Dendritic cell treated with granulocyte-macrophage colony-stimulating factor and Interleukin-4, amounts not matched to agents 40 ng/mL and 50 ng/mL, for 4 days (primary cell): Measurements from ENCODE around the gene SMAGP.
A peak's percentile ranks its signal among the peaks of the same experiment; 100 is the strongest.

Source experiments
- H3K27ac Mint-ChIP-seq: one replicate; pipeline ENCODE4 v1.8.0; 2022; ENCODE audit warnings: mild to moderate bottlenecking, mixed read lengths
- H3K27me3 Mint-ChIP-seq: one replicate; pipeline ENCODE4 v1.8.0; 2022; ENCODE audit warnings: mild to moderate bottlenecking, mixed read lengths
- H3K36me3 Mint-ChIP-seq: one replicate; pipeline ENCODE4 v1.8.0; 2022; ENCODE audit warnings: low read depth, mixed read lengths
- H3K4me1 Mint-ChIP-seq: one replicate; pipeline ENCODE4 v1.8.0; 2022; ENCODE audit warnings: low read depth, mixed read lengths
- H3K4me3 Mint-ChIP-seq: one replicate; pipeline ENCODE4 v1.8.0; 2022; ENCODE audit warnings: mild to moderate bottlenecking, moderate library complexity, mixed read lengths
- H3K9me3 Mint-ChIP-seq: one replicate; pipeline ENCODE4 v1.8.0; 2022; ENCODE audit warnings: mixed read lengths
- intact Hi-C: fragments of 100-400 bp; cut with micrococcal nuclease; formaldehyde crosslinking; loops from one replicate; pipeline ENCODE4 v1.15.0; 2022

SMAGP gene

GRCh38 chr12:51208016-51208660, 62.1 kb downstream of the SMAGP start:
- Mint-ChIP-seq H3K4me1 (no peaks in the 10 kb centered on the region), H3K9me3 (no peaks in the 10 kb centered on the region), H3K27ac (peak overlapping the region; percentile 25), H3K27me3 (peaks cover 5% of the 10 kb centered on the region), H3K4me3 (no peak overlapping the region), H3K36me3 (no peaks in the 10 kb centered on the region)
- intact Hi-C loops, result no loop called here

- intact Hi-C loops, result no loop called here
- Mint-ChIP-seq H3K9me3 (no peaks in the 10 kb centered on the region), H3K4me3 (no peak overlapping the region), H3K27me3 (peaks cover 4% of the 10 kb centered on the region), H3K4me1 (no peaks in the 10 kb centered on the region), H3K36me3 (no peaks in the 10 kb centered on the region), H3K27ac (no peak overlapping the region)
These were observed 64.9 kb downstream of the SMAGP start for GRCh38 chr12:51205350-51205749.

- Mint-ChIP-seq H3K27me3 (peaks cover 1% of the 10 kb centered on the region), H3K36me3 (no peaks in the 10 kb centered on the region), H3K9me3 (no peaks in the 10 kb centered on the region), H3K4me1 (peaks cover 21% of the 10 kb centered on the region), H3K27ac (no peak overlapping the region), H3K4me3 (no peak overlapping the region)
- intact Hi-C loops, result no loop called here
These were observed 67.5 kb downstream of the SMAGP start for GRCh38 chr12:51202718-51203117.

- Mint-ChIP-seq H3K4me3 (no peak overlapping the region), H3K27me3 (peaks cover 2% of the 10 kb centered on the region), H3K4me1 (peaks cover 21% of the 10 kb centered on the region), H3K27ac (no peak overlapping the region), H3K9me3 (no peaks in the 10 kb centered on the region), H3K36me3 (no peaks in the 10 kb centered on the region)
- intact Hi-C loops, result no loop called here
These were observed 69.4 kb downstream of the SMAGP start for GRCh38 chr12:51200806-51201205.

GRCh38 chr12:51200156-51200555, 70.1 kb downstream of the SMAGP start:
- H3K4me3 Mint-ChIP-seq, result no peak overlapping the region
- intact Hi-C loops, result no loop called here
- peaks cover 2% of the 10 kb centered on the region for H3K27me3 Mint-ChIP-seq
- H3K27ac Mint-ChIP-seq, result peak overlapping the region; percentile 84
- H3K36me3 Mint-ChIP-seq, result no peaks in the 10 kb centered on the region
- H3K4me1 Mint-ChIP-seq, result peaks cover 21% of the 10 kb centered on the region
- H3K9me3 Mint-ChIP-seq, result no peaks in the 10 kb centered on the region

- intact Hi-C loops, result no loop called here
- Mint-ChIP-seq H3K27me3 (peaks cover 2% of the 10 kb centered on the region), H3K4me3 (no peak overlapping the region), H3K36me3 (no peaks in the 10 kb centered on the region), H3K4me1 (peaks cover 21% of the 10 kb centered on the region), H3K27ac (peak overlapping the region; percentile 84), H3K9me3 (no peaks in the 10 kb centered on the region)
These were observed 70.8 kb downstream of the SMAGP start for GRCh38 chr12:51199366-51199945.

GRCh38 chr12:51198568-51199365, 71.4 kb downstream of the SMAGP start:
- no peaks in the 10 kb centered on the region for H3K36me3 Mint-ChIP-seq
- intact Hi-C loops, result no loop called here
- H3K4me3 Mint-ChIP-seq, result no peak overlapping the region
- no peaks in the 10 kb centered on the region for H3K9me3 Mint-ChIP-seq
- H3K27ac Mint-ChIP-seq, result peak overlapping the region; percentile 84
- peaks cover 21% of the 10 kb centered on the region for H3K4me1 Mint-ChIP-seq
- peaks cover 2% of the 10 kb centered on the region for H3K27me3 Mint-ChIP-seq

- no peaks in the 10 kb centered on the region for H3K9me3 Mint-ChIP-seq
- peak overlapping the region; percentile 84 for H3K27ac Mint-ChIP-seq
- intact Hi-C loops, result no loop called here
- peaks cover 2% of the 10 kb centered on the region for H3K27me3 Mint-ChIP-seq
- no peaks in the 10 kb centered on the region for H3K36me3 Mint-ChIP-seq
- peaks cover 21% of the 10 kb centered on the region for H3K4me1 Mint-ChIP-seq
- no peak overlapping the region for H3K4me3 Mint-ChIP-seq
These were observed 72.3 kb downstream of the SMAGP start for GRCh38 chr12:51197736-51198567.

- no peak overlapping the region for H3K4me3 Mint-ChIP-seq
- intact Hi-C loops, result no loop called here
- H3K4me1 Mint-ChIP-seq, result peaks cover 21% of the 10 kb centered on the region
- no peaks in the 10 kb centered on the region for H3K36me3 Mint-ChIP-seq
- H3K27me3 Mint-ChIP-seq, result peaks cover 2% of the 10 kb centered on the region
- no peaks in the 10 kb centered on the region for H3K9me3 Mint-ChIP-seq
- no peak overlapping the region for H3K27ac Mint-ChIP-seq
These were observed 73.7 kb downstream of the SMAGP start for GRCh38 chr12:51196547-51196946.

- intact Hi-C loops, result no loop called here
- Mint-ChIP-seq H3K9me3 (no peaks in the 10 kb centered on the region), H3K4me3 (no peak overlapping the region), H3K27ac (no peak overlapping the region), H3K27me3 (peaks cover 2% of the 10 kb centered on the region), H3K36me3 (no peaks in the 10 kb centered on the region), H3K4me1 (peaks cover 21% of the 10 kb centered on the region)
These were observed 74.4 kb downstream of the SMAGP start for GRCh38 chr12:51195841-51196240.
